ENCODE data around the gene LAMA2. TPM values are rescaled to one million over a fixed set of nuclear protein-coding genes. Genes with fewer than 3 reads are reported as not detected.

Gene LAMA2
- total RNA-seq, 1 experiment from 2014 or later, result 4.2 TPM

DNA sequence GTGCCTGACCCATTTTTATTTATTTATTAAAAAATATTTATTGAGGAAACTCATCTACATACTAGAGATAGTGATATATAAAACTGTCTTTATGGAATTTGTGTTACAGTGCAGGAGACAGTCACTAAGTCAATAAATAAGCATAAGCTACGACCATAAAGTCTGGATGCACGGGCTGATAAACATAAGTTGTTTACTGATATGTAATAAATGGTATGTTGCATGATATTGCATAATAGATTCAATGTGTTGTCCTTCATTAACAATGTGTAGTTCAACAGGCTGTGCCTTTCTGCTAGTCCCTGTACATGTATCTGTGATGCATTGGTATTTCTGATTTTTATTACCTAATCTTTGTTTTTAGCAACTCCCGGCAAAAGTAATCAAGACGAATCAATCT, 515.8 kb downstream of the LAMA2 start:
- H2AFZ ChIP-seq (ENCODE audit: low read length), result no peak overlapping the region
- Mint-ChIP-seq H3K4me1 (no peaks in the 10 kb centered on the region), H3K9me3 (no peaks in the 10 kb centered on the region), H3K27ac (no peak overlapping the region), H3K4me3 (no peak overlapping the region), H3K36me3 (ENCODE audit: insufficient read depth in 1 of 3, low read depth in 3 of 3) (no peaks in the 10 kb centered on the region), H3K27me3 (ENCODE audit: low read depth) (no peaks in the 10 kb centered on the region)
- no peaks in the 10 kb centered on the region for H3K23me2 ChIP-seq (ENCODE audit: insufficient read length, low read depth, low read length, poor library complexity, severe bottlenecking)
- H3K9ac ChIP-seq (ENCODE audit: extremely low read depth, insufficient read length, low read length), result no peak overlapping the region
- H3K27me3 ChIP-seq (ENCODE audit: insufficient read depth, low read length), result no peaks in the 10 kb centered on the region
- H4K8ac ChIP-seq (replicated peaks; ENCODE audit: insufficient read length, low read depth, low read length), result no peak overlapping the region
- H2BK5ac ChIP-seq (ENCODE audit: insufficient read length, low read length), result no peak overlapping the region
- H3K14ac ChIP-seq (ENCODE audit: insufficient read depth, low read length), result no peak overlapping the region
- H3K9me3 ChIP-seq (ENCODE audit: control insufficient read depth, low read depth, low read length), result no peaks in the 10 kb centered on the region
- no peaks in the 10 kb centered on the region for H3K4me1 ChIP-seq (ENCODE audit: insufficient read depth, low read length)
- H4K91ac ChIP-seq (ENCODE audit: insufficient read length, low read depth, low read length), result no peak overlapping the region
- H4K5ac ChIP-seq (ENCODE audit: insufficient read length, low read depth, low read length), result no peak overlapping the region
- no peaks in the 10 kb centered on the region for H3K79me2 ChIP-seq (ENCODE audit: insufficient read depth, low read length)
- no peak for DNase-seq
- no peak overlapping the region for H3K56ac ChIP-seq (ENCODE audit: insufficient read length, low read depth, low read length)
- no peaks in the 10 kb centered on the region for H4K20me1 ChIP-seq (ENCODE audit: control insufficient read depth, insufficient read depth, insufficient read length)
- H3K23ac ChIP-seq (ENCODE audit: insufficient read length, low read depth, low read length), result no peak overlapping the region
- no peak overlapping the region for H2AK5ac ChIP-seq (ENCODE audit: insufficient read length, low read length)
- H3T11ph ChIP-seq (ENCODE audit: low read length), result no peak overlapping the region
- no peak overlapping the region for H2BK15ac ChIP-seq (ENCODE audit: low read depth, low read length)
- H3K4me2 ChIP-seq (ENCODE audit: insufficient read depth, insufficient read length, low read length), result no peak overlapping the region
- H3K27ac ChIP-seq (ENCODE audit: insufficient read length, low read depth, low read length), result no peak overlapping the region
- H2BK20ac ChIP-seq (ENCODE audit: low read depth, low read length, poor library complexity, severe bottlenecking), result no peak overlapping the region
- TF ChIP-seq, protein P1, sequence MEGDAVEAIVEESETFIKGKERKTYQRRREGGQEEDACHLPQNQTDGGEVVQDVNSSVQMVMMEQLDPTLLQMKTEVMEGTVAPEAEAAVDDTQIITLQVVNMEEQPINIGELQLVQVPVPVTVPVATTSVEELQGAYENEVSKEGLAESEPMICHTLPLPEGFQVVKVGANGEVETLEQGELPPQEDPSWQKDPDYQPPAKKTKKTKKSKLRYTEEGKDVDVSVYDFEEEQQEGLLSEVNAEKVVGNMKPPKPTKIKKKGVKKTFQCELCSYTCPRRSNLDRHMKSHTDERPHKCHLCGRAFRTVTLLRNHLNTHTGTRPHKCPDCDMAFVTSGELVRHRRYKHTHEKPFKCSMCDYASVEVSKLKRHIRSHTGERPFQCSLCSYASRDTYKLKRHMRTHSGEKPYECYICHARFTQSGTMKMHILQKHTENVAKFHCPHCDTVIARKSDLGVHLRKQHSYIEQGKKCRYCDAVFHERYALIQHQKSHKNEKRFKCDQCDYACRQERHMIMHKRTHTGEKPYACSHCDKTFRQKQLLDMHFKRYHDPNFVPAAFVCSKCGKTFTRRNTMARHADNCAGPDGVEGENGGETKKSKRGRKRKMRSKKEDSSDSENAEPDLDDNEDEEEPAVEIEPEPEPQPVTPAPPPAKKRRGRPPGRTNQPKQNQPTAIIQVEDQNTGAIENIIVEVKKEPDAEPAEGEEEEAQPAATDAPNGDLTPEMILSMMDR (conservative IDR thresholded peaks at IDR 0.05), result no peak
- WGBS (ENCODE audit: extremely low coverage, insufficient read length, low lambda C conversion rate), result no CpG with 5 or more reads among the region's 4 CpGs
- no peak overlapping the region for H2BK12ac ChIP-seq (ENCODE audit: insufficient read length, low read depth, low read length)
- no peak overlapping the region for H2BK120ac ChIP-seq (ENCODE audit: low read depth, low read length, poor library complexity, severe bottlenecking)
- no peak overlapping the region for H3K4ac ChIP-seq (ENCODE audit: low read depth, low read length)
- H3K18ac ChIP-seq (ENCODE audit: insufficient read length, low read depth, low read length), result no peak overlapping the region
- H3K79me1 ChIP-seq (ENCODE audit: insufficient read depth, low read depth, low read length, poor library complexity, severe bottlenecking), result no peaks in the 10 kb centered on the region
